Keratinocyte (primary cell): ENCODE data around the gene C21orf58. TPM values are rescaled to one million over a fixed set of nuclear protein-coding genes. Genes with fewer than 3 reads are reported as not detected.

Source experiments
- DNase-seq: peaks from one replicate; pipeline ENCODE4 v3.0.0-alpha.2; 2011; ENCODE audit warnings: low read depth, missing footprints, low spot score
- FAIRE-seq: peaks from 2 replicates; lab custom pipeline; 2011; peaks lifted over from hg19 to GRCh38; lab: Jason Lieb, UNC
- H2AFZ ChIP-seq: 2 replicates; pipeline ENCODE4 v1.6.0; 2012; ENCODE audit warnings: low read length, control low read depth, inconsistent platforms; ENCODE audit not compliant: control insufficient read depth
- H3K27ac ChIP-seq: 2 replicates; pipeline ENCODE4 v1.5.1; 2011; ENCODE audit warnings: low read length; ENCODE audit not compliant: control insufficient read depth, insufficient read depth
- H3K27me3 ChIP-seq: 3 replicates; pipeline ENCODE4 v1.6.0; 2011; ENCODE audit warnings: low read length; ENCODE audit not compliant: control insufficient read depth, insufficient read depth; ENCODE audit errors: extremely low read depth
- H3K36me3 ChIP-seq, 2 experiments: 2 replicates in 1 of 2; 3 replicates in 1 of 2; pipeline ENCODE4 v1.5.1; 2011; ENCODE audit warnings: low read length in 2 of 2, mild to moderate bottlenecking in 1 of 2; ENCODE audit not compliant: control insufficient read depth in 2 of 2, insufficient read depth in 2 of 2; ENCODE audit errors: extremely low read depth in 1 of 2
- H3K4me1 ChIP-seq: 3 replicates; pipeline ENCODE4 v1.5.1; 2011; ENCODE audit warnings: low read length; ENCODE audit not compliant: control insufficient read depth, insufficient read depth; ENCODE audit errors: extremely low read depth
- H3K4me2 ChIP-seq: 3 replicates; pipeline ENCODE4 v1.6.0; 2011; ENCODE audit warnings: low read depth, low read length; ENCODE audit not compliant: control insufficient read depth, insufficient read depth; ENCODE audit errors: extremely low read depth
- H3K4me3 ChIP-seq, 3 experiments: fragments of 200-600 bp in 1 of 3; sonication (generic) in 1 of 3; 2 replicates in 2 of 3; 3 replicates in 1 of 3; pipeline ENCODE4 v1.5.1; 2011 to 2016; ENCODE audit warnings: low read length in 3 of 3, mild to moderate bottlenecking in 3 of 3, control low read depth in 2 of 3, inconsistent platforms in 1 of 3, low read depth in 1 of 3, mixed read lengths in 1 of 3, mixed run types in 1 of 3, moderate library complexity in 1 of 3; ENCODE audit not compliant: control insufficient read depth in 2 of 3, insufficient read depth in 2 of 3; ENCODE audit errors: extremely low read depth in 1 of 3
- H3K79me2 ChIP-seq: 2 replicates; pipeline ENCODE4 v1.6.0; 2012; ENCODE audit warnings: low read length; ENCODE audit not compliant: control insufficient read depth, insufficient read depth
- H3K9ac ChIP-seq: 3 replicates; pipeline ENCODE4 v1.6.0; 2011; ENCODE audit warnings: low read length; ENCODE audit not compliant: control insufficient read depth, insufficient read depth; ENCODE audit errors: extremely low read depth
- H3K9me1 ChIP-seq: 3 replicates; pipeline ENCODE4 v1.6.0; 2011; ENCODE audit warnings: low read length; ENCODE audit not compliant: control insufficient read depth, insufficient read depth; ENCODE audit errors: extremely low read depth
- H3K9me3 ChIP-seq: 2 replicates; pipeline ENCODE4 v1.5.1; 2012; ENCODE audit warnings: low read depth, low read length; ENCODE audit not compliant: control insufficient read depth
- H4K20me1 ChIP-seq: 3 replicates; pipeline ENCODE4 v1.6.0; 2011; ENCODE audit warnings: low read length; ENCODE audit not compliant: control insufficient read depth, insufficient read depth; ENCODE audit errors: extremely low read depth
- EZH2 ChIP-seq: IDR thresholded peaks from one replicate; pipeline ENCODE4 v1.6.1; 2012; ENCODE audit warnings: inconsistent platforms, mild to moderate bottlenecking, low read length, moderate library complexity
- dilution Hi-C: fragments of 300-500 bp; cut with MboI; formaldehyde crosslinking; loops from one replicate; pipeline ENCODE4 v1.7.0; 2020; ENCODE audit warnings: low sequenced_read_pairs; ENCODE audit not compliant: extremely low pct_ligation_motif_present
- polyA plus RNA-seq, 5 experiments: library from polyadenylated mRNA; depleted of rRNA in 3 of 5; stranded (reverse) in 3 of 5; stranded (forward) in 1 of 5; unstranded in 1 of 5; fragments of >200 nt; gene quantifications; 1 replicate in 1 of 5; 2 replicates in 3 of 5; 3 replicates in 1 of 5; pipeline versions ENCODE4 v1.2.1 to v1.2.3, GENCODE V29; 2011 to 2012; ENCODE audit warnings: missing spikeins in 2 of 5, low read depth in 1 of 5, low replicate concordance in 1 of 5
- TF ChIP-seq, protein P1 (sequence below), 3 experiments: IDR thresholded peaks in 1 of 3; conservative IDR thresholded peaks in 1 of 3; optimal IDR thresholded peaks in 1 of 3; 2 replicates in 2 of 3; 3 replicates in 1 of 3; pipeline versions ENCODE3 to v1.5.1; 2011; ENCODE audit warnings: low read length in 3 of 3, mild to moderate bottlenecking in 3 of 3, moderate library complexity in 2 of 3, control low read depth in 1 of 3, inconsistent platforms in 1 of 3; ENCODE audit not compliant: insufficient read depth in 2 of 3; ENCODE audit errors: extremely low read depth in 1 of 3

The C21orf58 gene
- polyA plus RNA-seq, 1 donor (not counting 4 experiments of a cell fraction or from before 2014, with no cell fraction given) = 1.2 TPM

GRCh38 chr21:46286648-46287002, 37.0 kb downstream of the C21orf58 start:
- TF ChIP-seq EZH2 = no peak
- TF ChIP-seq, protein P1, sequence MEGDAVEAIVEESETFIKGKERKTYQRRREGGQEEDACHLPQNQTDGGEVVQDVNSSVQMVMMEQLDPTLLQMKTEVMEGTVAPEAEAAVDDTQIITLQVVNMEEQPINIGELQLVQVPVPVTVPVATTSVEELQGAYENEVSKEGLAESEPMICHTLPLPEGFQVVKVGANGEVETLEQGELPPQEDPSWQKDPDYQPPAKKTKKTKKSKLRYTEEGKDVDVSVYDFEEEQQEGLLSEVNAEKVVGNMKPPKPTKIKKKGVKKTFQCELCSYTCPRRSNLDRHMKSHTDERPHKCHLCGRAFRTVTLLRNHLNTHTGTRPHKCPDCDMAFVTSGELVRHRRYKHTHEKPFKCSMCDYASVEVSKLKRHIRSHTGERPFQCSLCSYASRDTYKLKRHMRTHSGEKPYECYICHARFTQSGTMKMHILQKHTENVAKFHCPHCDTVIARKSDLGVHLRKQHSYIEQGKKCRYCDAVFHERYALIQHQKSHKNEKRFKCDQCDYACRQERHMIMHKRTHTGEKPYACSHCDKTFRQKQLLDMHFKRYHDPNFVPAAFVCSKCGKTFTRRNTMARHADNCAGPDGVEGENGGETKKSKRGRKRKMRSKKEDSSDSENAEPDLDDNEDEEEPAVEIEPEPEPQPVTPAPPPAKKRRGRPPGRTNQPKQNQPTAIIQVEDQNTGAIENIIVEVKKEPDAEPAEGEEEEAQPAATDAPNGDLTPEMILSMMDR (optimal IDR thresholded peaks at IDR 0.05 in 1 of 3, IDR thresholded peaks at IDR 0.05 in 1 of 3, conservative IDR thresholded peaks at IDR 0.05 in 1 of 3; ENCODE audit: extremely low read depth in 1 of 3, insufficient read depth in 2 of 3, low read length in 3 of 3) = no peak

GRCh38 chr21:46285761-46286647, 37.7 kb downstream of the C21orf58 start, which contains the start of gene YBEY:
YBEY (plus strand) TSS chr21:46286342; CDS start chr21:46286914, 572 bp downstream.
- Histone ChIP-seq H3K4me3 (peak within 1 kb of the TSS; percentile 51 to 84 (median 62)), H3K79me2 (peaks cover 50% of the 10 kb centered on the region), H2AFZ (peak within 1 kb of the TSS; percentile 95), H3K4me2 (peak within 1 kb of the TSS; percentile 85), H3K4me1 (peaks cover 21% of the 10 kb centered on the region), H3K27me3 (no peaks in the 10 kb centered on the region), H3K9me1 (no peaks in the 10 kb centered on the region), H4K20me1 (no peaks in the 10 kb centered on the region), H3K27ac (peak within 1 kb of the TSS; percentile 72), H3K36me3 (peaks cover 5 to 25% of the 10 kb centered on the region in 2 experiments), H3K9ac (peak within 1 kb of the TSS; percentile 89), H3K9me3 (no peaks in the 10 kb centered on the region)
- TF ChIP-seq, protein P1 (optimal IDR thresholded peaks at IDR 0.05 in 1 of 3, IDR thresholded peaks at IDR 0.05 in 1 of 3, conservative IDR thresholded peaks at IDR 0.05 in 1 of 3; ENCODE audit: extremely low read depth in 1 of 3, insufficient read depth in 2 of 3, low read length in 3 of 3) = peak; percentile 32 to 56 (median 32)
- no peak for TF ChIP-seq EZH2
- dilution Hi-C loops = no loop called here
- FAIRE-seq = no peak
- DNase-seq = peak; percentile 23

More at GRCh38 chr21:46286648-46287002, 37.0 kb downstream of the C21orf58 start:
- Histone ChIP-seq H3K36me3 (peaks cover 6 to 21% of the 10 kb centered on the region in 2 experiments), H4K20me1 (no peaks in the 10 kb centered on the region), H3K4me1 (peaks cover 21% of the 10 kb centered on the region), H3K4me3 (peak overlapping the region; percentile 51 to 84 (median 62)), H3K27me3 (no peaks in the 10 kb centered on the region), H3K9ac (peak overlapping the region; percentile 89), H3K27ac (peak overlapping the region; percentile 72), H3K9me1 (no peaks in the 10 kb centered on the region), H3K9me3 (no peaks in the 10 kb centered on the region), H3K79me2 (peaks cover 43% of the 10 kb centered on the region), H2AFZ (peak overlapping the region; percentile 95), H3K4me2 (peak overlapping the region; percentile 75)
- dilution Hi-C loops = no loop called here
- DNase-seq = no peak
- FAIRE-seq = no peak
